HG03025 (cell line): ENCODE measurements around the gene SRR.
A peak's percentile ranks its signal among the peaks of the same experiment; 100 is the strongest.
"Not testable (repeated sequence)": the region's sequence is repeated elsewhere in the genome, so short reads cannot be mapped to it uniquely, and the experiment has no call there.

ENCODE experiments used
- ATAC-seq: cut with Tn5 transposase; IDR thresholded peaks from one replicate; pipeline ENCODE4 v1.9.1; 2021; ENCODE audit warnings: mild to moderate bottlenecking, moderate library complexity; ENCODE audit not compliant: unreplicated experiment, low FRiP score

The SRR gene

GRCh38 chr17:2303204-2304188 is at the start of gene SRR, which contains the start of gene SMG6:
TSS of gene SRR (plus strand) at chr17:2303950. CDS start at chr17:2315561, 11,611 bp downstream.
TSS of gene SMG6 (minus strand) at chr17:2303785. CDS start at chr17:2303720, 65 bp downstream.
- ATAC-seq, result peak; percentile 71

GRCh38 chr17:2258830-2259229 is 44.9 kb upstream of the SRR start:
- ATAC-seq, result not testable (repeated sequence)

GRCh38 chr17:2259769-2260536 is 43.8 kb upstream of the SRR start:
- no peak for ATAC-seq

GRCh38 chr17:2262135-2262587 is 41.6 kb upstream of the SRR start:
- no peak for ATAC-seq

- ATAC-seq, result no peak
Measured at GRCh38 chr17:2263183-2264066, 40.3 kb upstream of the SRR start.

- ATAC-seq, result no peak
Measured at GRCh38 chr17:2264067-2264860, 39.5 kb upstream of the SRR start.

- not testable (repeated sequence) for ATAC-seq
Measured at GRCh38 chr17:2265166-2265565, 38.6 kb upstream of the SRR start.

- no peak for ATAC-seq
Measured at GRCh38 chr17:2266045-2266864, 37.5 kb upstream of the SRR start.

GRCh38 chr17:2266865-2267228 is 36.9 kb upstream of the SRR start:
- ATAC-seq, result no peak

GRCh38 chr17:2267354-2267753 is 36.4 kb upstream of the SRR start:
- no peak for ATAC-seq

GRCh38 chr17:2271985-2272702 is 31.6 kb upstream of the SRR start:
- no peak for ATAC-seq

- ATAC-seq, result no peak
Measured at GRCh38 chr17:2274414-2274813, 29.3 kb upstream of the SRR start.

- ATAC-seq, result no peak
Measured at GRCh38 chr17:2275722-2276121, 28.0 kb upstream of the SRR start.

- ATAC-seq, result no peak
Measured at GRCh38 chr17:2277429-2278170, 26.1 kb upstream of the SRR start.

- no peak for ATAC-seq
Measured at GRCh38 chr17:2279707-2280106, 24.0 kb upstream of the SRR start.

- no peak for ATAC-seq
Measured at GRCh38 chr17:2282297-2282873, 21.4 kb upstream of the SRR start.

- ATAC-seq, result no peak
Measured at GRCh38 chr17:2283302-2283701, 20.4 kb upstream of the SRR start.
